Transverse colon (tissue), 4 donors: ENCODE measurements around the gene SPON2.

Experiments used
- EP300 ChIP-seq: sonication (generic); formaldehyde crosslinking; IDR thresholded peaks from one replicate; pipeline ENCODE4 v1.6.1; 2017; ENCODE audit warnings: antibody characterized with exemption, low read depth
- POLR2A ChIP-seq: fragments of 450-650 bp; IDR thresholded peaks from one replicate; pipeline ENCODE4 v1.6.1; 2016; ENCODE audit warnings: antibody characterized with exemption, mild to moderate bottlenecking, moderate library complexity
- POLR2AphosphoS5 ChIP-seq, 3 donors: sonication (generic); formaldehyde crosslinking; IDR thresholded peaks; one replicate each; pipeline ENCODE4 v1.6.1; 2016; ENCODE audit warnings: antibody characterized with exemption in 3 of 3
- TF ChIP-seq, protein P1 (sequence below), 5 experiments: fragments of 200-600 bp in 3 of 5; fragments of 450-650 bp in 2 of 5; sonication (generic) in 3 of 5; IDR thresholded peaks; 1 replicate in 2 of 5; 2 replicates in 3 of 5; pipeline ENCODE4 v1.5.1; 2016 to 2017; ENCODE audit warnings: antibody characterized with exemption in 5 of 5, inconsistent platforms in 3 of 5, mild to moderate bottlenecking in 2 of 5, moderate library complexity in 1 of 5

DNA sequence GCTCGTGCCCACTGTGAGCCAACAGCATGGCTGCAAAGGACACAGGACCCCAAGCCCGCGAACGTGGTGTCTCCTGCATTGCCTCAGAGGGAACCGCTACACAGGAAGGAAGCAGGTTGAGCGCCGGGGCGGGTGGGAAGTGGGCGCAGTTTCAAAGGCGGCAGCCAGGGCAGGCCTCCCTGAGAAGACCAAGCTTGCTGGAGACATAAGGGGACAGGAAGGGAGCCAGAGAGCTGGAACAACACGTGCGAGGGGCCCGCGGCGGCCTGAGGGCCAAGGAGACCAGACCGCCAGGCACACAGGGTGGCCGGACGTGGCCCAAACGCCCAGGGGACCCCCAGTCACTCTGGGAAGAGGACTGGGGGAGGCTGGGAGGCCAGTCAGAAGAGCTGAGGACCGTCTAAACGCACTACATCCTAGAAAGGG, 44.5 kb upstream of the SPON2 start:
- TF ChIP-seq, protein P1, sequence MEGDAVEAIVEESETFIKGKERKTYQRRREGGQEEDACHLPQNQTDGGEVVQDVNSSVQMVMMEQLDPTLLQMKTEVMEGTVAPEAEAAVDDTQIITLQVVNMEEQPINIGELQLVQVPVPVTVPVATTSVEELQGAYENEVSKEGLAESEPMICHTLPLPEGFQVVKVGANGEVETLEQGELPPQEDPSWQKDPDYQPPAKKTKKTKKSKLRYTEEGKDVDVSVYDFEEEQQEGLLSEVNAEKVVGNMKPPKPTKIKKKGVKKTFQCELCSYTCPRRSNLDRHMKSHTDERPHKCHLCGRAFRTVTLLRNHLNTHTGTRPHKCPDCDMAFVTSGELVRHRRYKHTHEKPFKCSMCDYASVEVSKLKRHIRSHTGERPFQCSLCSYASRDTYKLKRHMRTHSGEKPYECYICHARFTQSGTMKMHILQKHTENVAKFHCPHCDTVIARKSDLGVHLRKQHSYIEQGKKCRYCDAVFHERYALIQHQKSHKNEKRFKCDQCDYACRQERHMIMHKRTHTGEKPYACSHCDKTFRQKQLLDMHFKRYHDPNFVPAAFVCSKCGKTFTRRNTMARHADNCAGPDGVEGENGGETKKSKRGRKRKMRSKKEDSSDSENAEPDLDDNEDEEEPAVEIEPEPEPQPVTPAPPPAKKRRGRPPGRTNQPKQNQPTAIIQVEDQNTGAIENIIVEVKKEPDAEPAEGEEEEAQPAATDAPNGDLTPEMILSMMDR (IDR thresholded peaks at IDR 0.05): no peak
- TF ChIP-seq POLR2A (no peak), EP300 (no peak), POLR2AphosphoS5 (IDR thresholded peaks at IDR 0.05) (no peak)
